ENCODE results near the gene CELA2A. TPM values are rescaled to one million over a fixed set of nuclear protein-coding genes. Genes with fewer than 3 reads are reported as not detected.

The CELA2A gene
- total RNA-seq, 1 donor from 2014 or later = not detected

GRCh38 chr1:15472587-15472986, 16.1 kb downstream of the CELA2A start:
- peaks cover 2% of the 10 kb centered on the region for H3K27me3 Mint-ChIP-seq (ENCODE audit: insufficient read depth, low read depth)
- Histone ChIP-seq H4K20me1 (ENCODE audit: low read depth) (no peaks in the 10 kb centered on the region), H3K9me3 (ENCODE audit: low read depth) (no peaks in the 10 kb centered on the region), H3K4me1 (no peaks in the 10 kb centered on the region), H3K4me3 (no peak overlapping the region), H3K4me2 (no peak overlapping the region), H3K36me3 (no peaks in the 10 kb centered on the region), H3K27me3 (no peaks in the 10 kb centered on the region), H3F3A (ENCODE audit: low read depth) (no peaks in the 10 kb centered on the region), H2AFZ (replicated peaks) (no peak overlapping the region), H3K9ac (no peak overlapping the region), H3K79me2 (ENCODE audit: low read depth) (no peaks in the 10 kb centered on the region), H3K27ac (no peak overlapping the region)
- H3K4me3 Mint-ChIP-seq = no peak overlapping the region
- no peaks in the 10 kb centered on the region for H3K36me3 Mint-ChIP-seq
- H3K27ac Mint-ChIP-seq = no peak overlapping the region
- TF ChIP-seq EZH2 (IDR thresholded peaks at IDR 0.05) (no peak), EZH2phosphoT487 (IDR thresholded peaks at IDR 0.05) (no peak)
- TF ChIP-seq, protein P1, sequence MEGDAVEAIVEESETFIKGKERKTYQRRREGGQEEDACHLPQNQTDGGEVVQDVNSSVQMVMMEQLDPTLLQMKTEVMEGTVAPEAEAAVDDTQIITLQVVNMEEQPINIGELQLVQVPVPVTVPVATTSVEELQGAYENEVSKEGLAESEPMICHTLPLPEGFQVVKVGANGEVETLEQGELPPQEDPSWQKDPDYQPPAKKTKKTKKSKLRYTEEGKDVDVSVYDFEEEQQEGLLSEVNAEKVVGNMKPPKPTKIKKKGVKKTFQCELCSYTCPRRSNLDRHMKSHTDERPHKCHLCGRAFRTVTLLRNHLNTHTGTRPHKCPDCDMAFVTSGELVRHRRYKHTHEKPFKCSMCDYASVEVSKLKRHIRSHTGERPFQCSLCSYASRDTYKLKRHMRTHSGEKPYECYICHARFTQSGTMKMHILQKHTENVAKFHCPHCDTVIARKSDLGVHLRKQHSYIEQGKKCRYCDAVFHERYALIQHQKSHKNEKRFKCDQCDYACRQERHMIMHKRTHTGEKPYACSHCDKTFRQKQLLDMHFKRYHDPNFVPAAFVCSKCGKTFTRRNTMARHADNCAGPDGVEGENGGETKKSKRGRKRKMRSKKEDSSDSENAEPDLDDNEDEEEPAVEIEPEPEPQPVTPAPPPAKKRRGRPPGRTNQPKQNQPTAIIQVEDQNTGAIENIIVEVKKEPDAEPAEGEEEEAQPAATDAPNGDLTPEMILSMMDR (IDR thresholded peaks at IDR 0.05) = no peak
- H3K9me3 Mint-ChIP-seq = no peaks in the 10 kb centered on the region
- DNase-seq (ENCODE audit: low spot score) = no peak
- no peaks in the 10 kb centered on the region for H3K4me1 Mint-ChIP-seq

GRCh38 chr1:15475752-15476314, 19.3 kb downstream of the CELA2A start, which contains the start of gene CELA2B:
Gene CELA2B (plus strand): TSS chr1:15476104. CDS start chr1:15476126, 22 bp downstream.
- H3K9me3 Mint-ChIP-seq = no peaks in the 10 kb centered on the region
- H3K27ac Mint-ChIP-seq = no peak within 1 kb of the TSS
- no peak within 1 kb of the TSS for H3K27ac ChIP-seq
- H3K4me3 Mint-ChIP-seq = no peak within 1 kb of the TSS
- H3K36me3 ChIP-seq = no peaks in the 10 kb centered on the region
- H3K36me3 Mint-ChIP-seq = no peaks in the 10 kb centered on the region
- no peak within 1 kb of the TSS for H3K4me2 ChIP-seq
- no peak within 1 kb of the TSS for H3K4me3 ChIP-seq
- H4K20me1 ChIP-seq (ENCODE audit: low read depth) = no peaks in the 10 kb centered on the region
- no peak for DNase-seq (ENCODE audit: low spot score)
- H2AFZ ChIP-seq (replicated peaks) = no peak within 1 kb of the TSS
- TF ChIP-seq EZH2 (IDR thresholded peaks at IDR 0.05) (no peak), EZH2phosphoT487 (IDR thresholded peaks at IDR 0.05) (no peak)
- TF ChIP-seq, protein P1 (IDR thresholded peaks at IDR 0.05) = no peak
- no peaks in the 10 kb centered on the region for H3K9me3 ChIP-seq (ENCODE audit: low read depth)
- H3K27me3 ChIP-seq = no peaks in the 10 kb centered on the region
- no peaks in the 10 kb centered on the region for H3F3A ChIP-seq (ENCODE audit: low read depth)
- H3K9ac ChIP-seq = no peak within 1 kb of the TSS
- no peaks in the 10 kb centered on the region for H3K4me1 Mint-ChIP-seq
- peaks cover 2% of the 10 kb centered on the region for H3K27me3 Mint-ChIP-seq (ENCODE audit: insufficient read depth, low read depth)
- no peaks in the 10 kb centered on the region for H3K79me2 ChIP-seq (ENCODE audit: low read depth)
- no peaks in the 10 kb centered on the region for H3K4me1 ChIP-seq

DNA sequence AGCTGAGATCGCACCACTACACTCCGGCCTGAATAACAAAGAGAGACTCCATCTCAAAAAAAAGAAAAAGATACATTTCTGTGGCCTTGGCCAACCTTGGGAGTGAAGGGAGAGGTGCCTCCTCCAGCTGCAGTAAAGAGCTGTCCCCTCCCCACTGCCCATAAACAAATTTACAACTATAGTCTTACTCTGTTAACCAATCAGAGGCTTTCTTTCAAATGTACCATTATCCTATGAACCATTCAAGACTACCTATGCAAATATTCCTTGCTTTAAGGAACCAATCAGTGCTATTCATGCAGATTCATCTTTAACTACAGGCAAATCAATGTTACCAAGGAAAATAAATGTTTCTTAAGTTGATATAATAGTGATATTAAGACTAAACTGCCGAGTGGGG, 20.4 kb downstream of the CELA2A start:
- Histone ChIP-seq H3K4me2 (no peak overlapping the region), H3K9me3 (ENCODE audit: low read depth) (no peaks in the 10 kb centered on the region), H3K27ac (no peak overlapping the region), H2AFZ (replicated peaks) (no peak overlapping the region), H3F3A (ENCODE audit: low read depth) (no peaks in the 10 kb centered on the region), H3K4me3 (no peak overlapping the region), H3K27me3 (no peaks in the 10 kb centered on the region), H4K20me1 (ENCODE audit: low read depth) (no peaks in the 10 kb centered on the region), H3K9ac (no peak overlapping the region), H3K79me2 (ENCODE audit: low read depth) (no peaks in the 10 kb centered on the region), H3K36me3 (no peaks in the 10 kb centered on the region), H3K4me1 (no peaks in the 10 kb centered on the region)
- Mint-ChIP-seq H3K36me3 (no peaks in the 10 kb centered on the region), H3K4me1 (no peaks in the 10 kb centered on the region), H3K27ac (no peak overlapping the region), H3K4me3 (no peak overlapping the region), H3K27me3 (ENCODE audit: insufficient read depth, low read depth) (peaks cover 2% of the 10 kb centered on the region), H3K9me3 (no peaks in the 10 kb centered on the region)
- no peak for TF ChIP-seq EZH2phosphoT487 (IDR thresholded peaks at IDR 0.05)
- TF ChIP-seq, protein P1 (IDR thresholded peaks at IDR 0.05) = no peak
- no peak for TF ChIP-seq EZH2 (IDR thresholded peaks at IDR 0.05)
- DNase-seq (ENCODE audit: low spot score) = no peak

All from neural progenitor cell (in vitro differentiated cells).